Measurements from ENCODE around the gene BDNF. TPM values are rescaled to one million over a fixed set of nuclear protein-coding genes. Genes with fewer than 3 reads are reported as not detected.

The BDNF gene
- total RNA-seq, 1 donor from 2014 or later = 1.6 TPM

DNA sequence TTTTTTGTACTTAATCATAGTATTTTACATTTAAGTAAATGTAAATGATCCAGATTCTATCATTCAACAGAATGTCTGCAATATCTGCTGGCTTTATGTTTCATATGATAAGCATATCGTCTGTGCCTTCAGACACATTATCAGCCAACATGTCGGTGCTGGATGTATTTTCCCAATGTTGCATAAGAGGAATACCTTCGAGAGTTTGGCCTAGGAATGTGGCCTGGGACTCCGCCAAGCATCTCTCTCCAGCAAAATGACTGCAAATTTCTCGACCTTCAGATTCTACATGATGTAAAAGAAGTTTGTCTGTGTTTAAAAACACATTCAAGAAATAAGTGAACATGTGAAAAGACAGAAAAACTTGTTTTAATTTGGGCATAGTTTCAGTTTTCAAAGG, 6.9 kb downstream of the BDNF start:
- Histone ChIP-seq H3K4me1 (peaks cover 38% of the 10 kb centered on the region), H4K20me1 (ENCODE audit: low read depth) (no peaks in the 10 kb centered on the region), H3K4me2 (no peak overlapping the region), H3K9me3 (ENCODE audit: low read depth) (no peaks in the 10 kb centered on the region), H3K9ac (no peak overlapping the region), H3K79me2 (ENCODE audit: low read depth) (peaks cover 24% of the 10 kb centered on the region), H3K27me3 (no peaks in the 10 kb centered on the region), H3K4me3 (no peak overlapping the region), H2AFZ (replicated peaks) (no peak overlapping the region), H3K27ac (no peak overlapping the region), H3F3A (ENCODE audit: low read depth) (peaks cover 21% of the 10 kb centered on the region), H3K36me3 (no peaks in the 10 kb centered on the region)
- Mint-ChIP-seq H3K27ac (no peak overlapping the region), H3K9me3 (no peaks in the 10 kb centered on the region), H3K4me3 (no peak overlapping the region), H3K4me1 (peaks cover 22% of the 10 kb centered on the region), H3K27me3 (ENCODE audit: insufficient read depth, low read depth) (no peaks in the 10 kb centered on the region), H3K36me3 (no peaks in the 10 kb centered on the region)
- no peak for DNase-seq (ENCODE audit: low spot score)
- no peak for TF ChIP-seq EZH2phosphoT487 (IDR thresholded peaks at IDR 0.05)
- TF ChIP-seq EZH2 (IDR thresholded peaks at IDR 0.05) = no peak
- TF ChIP-seq, protein P1, sequence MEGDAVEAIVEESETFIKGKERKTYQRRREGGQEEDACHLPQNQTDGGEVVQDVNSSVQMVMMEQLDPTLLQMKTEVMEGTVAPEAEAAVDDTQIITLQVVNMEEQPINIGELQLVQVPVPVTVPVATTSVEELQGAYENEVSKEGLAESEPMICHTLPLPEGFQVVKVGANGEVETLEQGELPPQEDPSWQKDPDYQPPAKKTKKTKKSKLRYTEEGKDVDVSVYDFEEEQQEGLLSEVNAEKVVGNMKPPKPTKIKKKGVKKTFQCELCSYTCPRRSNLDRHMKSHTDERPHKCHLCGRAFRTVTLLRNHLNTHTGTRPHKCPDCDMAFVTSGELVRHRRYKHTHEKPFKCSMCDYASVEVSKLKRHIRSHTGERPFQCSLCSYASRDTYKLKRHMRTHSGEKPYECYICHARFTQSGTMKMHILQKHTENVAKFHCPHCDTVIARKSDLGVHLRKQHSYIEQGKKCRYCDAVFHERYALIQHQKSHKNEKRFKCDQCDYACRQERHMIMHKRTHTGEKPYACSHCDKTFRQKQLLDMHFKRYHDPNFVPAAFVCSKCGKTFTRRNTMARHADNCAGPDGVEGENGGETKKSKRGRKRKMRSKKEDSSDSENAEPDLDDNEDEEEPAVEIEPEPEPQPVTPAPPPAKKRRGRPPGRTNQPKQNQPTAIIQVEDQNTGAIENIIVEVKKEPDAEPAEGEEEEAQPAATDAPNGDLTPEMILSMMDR (IDR thresholded peaks at IDR 0.05) = no peak

- no peak for DNase-seq (ENCODE audit: low spot score)
- no peaks in the 10 kb centered on the region for H3K9me3 Mint-ChIP-seq
- H3K27me3 ChIP-seq = no peaks in the 10 kb centered on the region
- H4K20me1 ChIP-seq (ENCODE audit: low read depth) = no peaks in the 10 kb centered on the region
- no peak overlapping the region for H3K27ac Mint-ChIP-seq
- no peak overlapping the region for H3K27ac ChIP-seq
- no peaks in the 10 kb centered on the region for H3K36me3 ChIP-seq
- H3K4me2 ChIP-seq = no peak overlapping the region
- H3K9ac ChIP-seq = no peak overlapping the region
- H3F3A ChIP-seq (ENCODE audit: low read depth) = peaks cover 17% of the 10 kb centered on the region
- peaks cover 37% of the 10 kb centered on the region for H3K4me1 ChIP-seq
- no peaks in the 10 kb centered on the region for H3K36me3 Mint-ChIP-seq
- no peak overlapping the region for H2AFZ ChIP-seq (replicated peaks)
- H3K4me3 ChIP-seq = no peak overlapping the region
- H3K27me3 Mint-ChIP-seq (ENCODE audit: insufficient read depth, low read depth) = no peaks in the 10 kb centered on the region
- no peak for TF ChIP-seq EZH2 (IDR thresholded peaks at IDR 0.05)
- TF ChIP-seq EZH2phosphoT487 (IDR thresholded peaks at IDR 0.05) = no peak
- TF ChIP-seq, protein P1 (IDR thresholded peaks at IDR 0.05) = no peak
- peaks cover 21% of the 10 kb centered on the region for H3K79me2 ChIP-seq (ENCODE audit: low read depth)
- no peak overlapping the region for H3K4me3 Mint-ChIP-seq
- peaks cover 21% of the 10 kb centered on the region for H3K4me1 Mint-ChIP-seq
- no peaks in the 10 kb centered on the region for H3K9me3 ChIP-seq (ENCODE audit: low read depth)
Measured at GRCh38 chr11:27692781-27693180, 7.5 kb downstream of the BDNF start.

- Histone ChIP-seq H3K4me1 (peaks cover 8% of the 10 kb centered on the region), H3K4me2 (peak overlapping the region; percentile 31), H3K9me3 (ENCODE audit: low read depth) (no peaks in the 10 kb centered on the region), H2AFZ (replicated peaks) (peak overlapping the region; percentile 93), H3K36me3 (no peaks in the 10 kb centered on the region), H3K27ac (no peak overlapping the region), H3K79me2 (ENCODE audit: low read depth) (peaks cover 8% of the 10 kb centered on the region), H4K20me1 (ENCODE audit: low read depth) (no peaks in the 10 kb centered on the region), H3F3A (ENCODE audit: low read depth) (no peaks in the 10 kb centered on the region), H3K9ac (no peak overlapping the region), H3K4me3 (no peak overlapping the region), H3K27me3 (no peaks in the 10 kb centered on the region)
- peak; percentile 60 for DNase-seq (ENCODE audit: low spot score)
- no peak for TF ChIP-seq EZH2 (IDR thresholded peaks at IDR 0.05)
- no peak for TF ChIP-seq EZH2phosphoT487 (IDR thresholded peaks at IDR 0.05)
- TF ChIP-seq, protein P1 (IDR thresholded peaks at IDR 0.05) = no peak
- Mint-ChIP-seq H3K36me3 (no peaks in the 10 kb centered on the region), H3K27ac (no peak overlapping the region), H3K4me3 (no peak overlapping the region), H3K9me3 (peaks cover 8% of the 10 kb centered on the region), H3K4me1 (no peaks in the 10 kb centered on the region), H3K27me3 (ENCODE audit: insufficient read depth, low read depth) (no peaks in the 10 kb centered on the region)
Measured at GRCh38 chr11:27688076-27688475, 12.2 kb downstream of the BDNF start.

Data from neural progenitor cell (in vitro differentiated cells).